ENCODE measurements around the gene PACRG. TPM values are rescaled to one million over a fixed set of nuclear protein-coding genes. Genes with fewer than 3 reads are reported as not detected.

PACRG gene
- total RNA-seq, 1 experiment from 2014 or later = 0.44 TPM

- Mint-ChIP-seq H3K4me3 (no peak overlapping the region), H3K27ac (no peak overlapping the region), H3K27me3 (ENCODE audit: low read depth) (no peaks in the 10 kb centered on the region), H3K4me1 (peaks cover 16% of the 10 kb centered on the region), H3K36me3 (no peaks in the 10 kb centered on the region), H3K9me3 (peaks cover 9% of the 10 kb centered on the region)
- ATAC-seq (no peak), DNase-seq (ENCODE audit: low spot score) (no peak)
- TF ChIP-seq STAT6 (CRISPR knock-in tag; conservative IDR thresholded peaks at IDR 0.05; ENCODE audit: low read depth) (no peak), ARID4B (CRISPR knock-in tag; IDR thresholded peaks at IDR 0.05; ENCODE audit: borderline replicate concordance) (no peak)
- POLR2A ChIA-PET = no interaction called here
- CTCF ChIA-PET = no interaction called here
These were observed 600.1 kb downstream of the PACRG start for GRCh38 chr6:163327921-163328320.

- ATAC-seq = no peak
- H3K27me3 Mint-ChIP-seq (ENCODE audit: low read depth) = peaks cover 2% of the 10 kb centered on the region; the same call in 1 of the 2 replicates
- H3K36me3 Mint-ChIP-seq = no peaks in the 10 kb centered on the region
- H3K9me3 Mint-ChIP-seq = peaks cover 9% of the 10 kb centered on the region
- ChIA-PET POLR2A (no interaction called here), CTCF (no interaction called here)
- no peak overlapping the region for H3K4me3 Mint-ChIP-seq
- no peak for DNase-seq (ENCODE audit: low spot score)
- peaks cover 16% of the 10 kb centered on the region for H3K4me1 Mint-ChIP-seq
- no peak overlapping the region for H3K27ac Mint-ChIP-seq
- no peak for TF ChIP-seq AR (CRISPR knock-in tag; IDR thresholded peaks at IDR 0.05)
- TF ChIP-seq ARID4B (CRISPR knock-in tag; IDR thresholded peaks at IDR 0.05; ENCODE audit: borderline replicate concordance) = no peak
- TF ChIP-seq ZNF425 (CRISPR knock-in tag; conservative IDR thresholded peaks at IDR 0.05) = no peak
- no peak for TF ChIP-seq ZBTB21 (CRISPR knock-in tag; IDR thresholded peaks at IDR 0.05; ENCODE audit: borderline replicate concordance)
- no peak for TF ChIP-seq ESRRA (CRISPR knock-in tag; IDR thresholded peaks at IDR 0.05; ENCODE audit: borderline replicate concordance)
- no peak for TF ChIP-seq CTCF (IDR thresholded peaks at IDR 0.05)
- TF ChIP-seq, protein P1, sequence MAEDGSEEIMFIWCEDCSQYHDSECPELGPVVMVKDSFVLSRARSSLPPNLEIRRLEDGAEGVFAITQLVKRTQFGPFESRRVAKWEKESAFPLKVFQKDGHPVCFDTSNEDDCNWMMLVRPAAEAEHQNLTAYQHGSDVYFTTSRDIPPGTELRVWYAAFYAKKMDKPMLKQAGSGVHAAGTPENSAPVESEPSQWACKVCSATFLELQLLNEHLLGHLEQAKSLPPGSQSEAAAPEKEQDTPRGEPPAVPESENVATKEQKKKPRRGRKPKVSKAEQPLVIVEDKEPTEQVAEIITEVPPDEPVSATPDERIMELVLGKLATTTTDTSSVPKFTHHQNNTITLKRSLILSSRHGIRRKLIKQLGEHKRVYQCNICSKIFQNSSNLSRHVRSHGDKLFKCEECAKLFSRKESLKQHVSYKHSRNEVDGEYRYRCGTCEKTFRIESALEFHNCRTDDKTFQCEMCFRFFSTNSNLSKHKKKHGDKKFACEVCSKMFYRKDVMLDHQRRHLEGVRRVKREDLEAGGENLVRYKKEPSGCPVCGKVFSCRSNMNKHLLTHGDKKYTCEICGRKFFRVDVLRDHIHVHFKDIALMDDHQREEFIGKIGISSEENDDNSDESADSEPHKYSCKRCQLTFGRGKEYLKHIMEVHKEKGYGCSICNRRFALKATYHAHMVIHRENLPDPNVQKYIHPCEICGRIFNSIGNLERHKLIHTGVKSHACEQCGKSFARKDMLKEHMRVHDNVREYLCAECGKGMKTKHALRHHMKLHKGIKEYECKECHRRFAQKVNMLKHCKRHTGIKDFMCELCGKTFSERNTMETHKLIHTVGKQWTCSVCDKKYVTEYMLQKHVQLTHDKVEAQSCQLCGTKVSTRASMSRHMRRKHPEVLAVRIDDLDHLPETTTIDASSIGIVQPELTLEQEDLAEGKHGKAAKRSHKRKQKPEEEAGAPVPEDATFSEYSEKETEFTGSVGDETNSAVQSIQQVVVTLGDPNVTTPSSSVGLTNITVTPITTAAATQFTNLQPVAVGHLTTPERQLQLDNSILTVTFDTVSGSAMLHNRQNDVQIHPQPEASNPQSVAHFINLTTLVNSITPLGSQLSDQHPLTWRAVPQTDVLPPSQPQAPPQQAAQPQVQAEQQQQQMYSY (CRISPR knock-in tag; IDR thresholded peaks at IDR 0.05) = no peak
These were observed 600.6 kb downstream of the PACRG start for GRCh38 chr6:163328411-163328810.
